DND-41 (cell line): ENCODE data around the gene GUCD1.

ENCODE experiments used
- ATAC-seq: fragments of 200-7000 bp; cut with Tn5 transposase; 3 replicates; pipeline ENCODE4 v1.9.1; 2021; ENCODE audit warnings: low read depth; ENCODE audit not compliant: insufficient read depth
- DNase-seq: peaks from one replicate; pipeline ENCODE4 v3.0.0-alpha.2; 2020
- H2AFZ ChIP-seq: 2 replicates; pipeline ENCODE4 v1.6.0; 2012; ENCODE audit warnings: low read depth, low read length
- H3K27ac ChIP-seq: 2 replicates; pipeline ENCODE4 v1.5.1; 2012; ENCODE audit warnings: low read length, inconsistent platforms
- H3K27me3 ChIP-seq: fragments of 200-600 bp; sonication (generic); 2 replicates; pipeline ENCODE4 v1.6.0; 2012; ENCODE audit warnings: low read length, mild to moderate bottlenecking, inconsistent platforms; ENCODE audit not compliant: insufficient read depth, poor library complexity
- H3K36me3 ChIP-seq: 2 replicates; pipeline ENCODE4 v1.5.1; 2012; ENCODE audit warnings: low read length, inconsistent platforms; ENCODE audit not compliant: insufficient read depth
- H3K4me1 ChIP-seq: 2 replicates; pipeline ENCODE4 v1.5.1; 2012; ENCODE audit warnings: mild to moderate bottlenecking, low read length; ENCODE audit not compliant: insufficient read depth
- H3K4me2 ChIP-seq: 2 replicates; pipeline ENCODE4 v1.6.0; 2012; ENCODE audit warnings: mild to moderate bottlenecking, moderate library complexity, low read length, inconsistent platforms; ENCODE audit not compliant: insufficient read depth
- H3K4me3 ChIP-seq, 2 experiments: fragments of 200-600 bp in 1 of 2; shearing (Covaris generic) in 1 of 2; 2 replicates each; pipeline ENCODE4 v1.5.1; 2012 to 2016; ENCODE audit warnings: inconsistent platforms in 2 of 2, low read length in 2 of 2, mild to moderate bottlenecking in 2 of 2, low read depth in 1 of 2, moderate library complexity in 1 of 2
- H3K79me2 ChIP-seq: 2 replicates; pipeline ENCODE4 v1.6.0; 2012; ENCODE audit warnings: low read length, inconsistent platforms; ENCODE audit not compliant: insufficient read depth
- H3K9ac ChIP-seq: 2 replicates; pipeline ENCODE4 v1.6.0; 2012; ENCODE audit warnings: low read depth, mild to moderate bottlenecking, inconsistent platforms, low read length, moderate library complexity
- H3K9me3 ChIP-seq: 2 replicates; pipeline ENCODE4 v1.5.1; 2012; ENCODE audit warnings: low read length, moderate library complexity, mild to moderate bottlenecking, inconsistent platforms; ENCODE audit not compliant: insufficient read depth, severe bottlenecking
- H4K20me1 ChIP-seq: 2 replicates; pipeline ENCODE4 v1.6.0; 2012; ENCODE audit warnings: low read length; ENCODE audit not compliant: insufficient read depth
- CTCF ChIP-seq: IDR thresholded peaks from 2 replicates; pipeline ENCODE4 v1.5.1; 2012; ENCODE audit warnings: borderline replicate concordance, low read length, moderate library complexity, mild to moderate bottlenecking; ENCODE audit not compliant: poor library complexity, severe bottlenecking; ENCODE audit errors: extremely low read depth
- EZH2 ChIP-seq: IDR thresholded peaks from 3 replicates; pipeline ENCODE4 v1.6.1; 2012; ENCODE audit warnings: borderline replicate concordance, low read depth, mild to moderate bottlenecking, moderate library complexity, low read length, inconsistent platforms; ENCODE audit not compliant: severe bottlenecking

Gene GUCD1

GRCh38 chr22:24521791-24522245 lies 33.1 kb downstream of the GUCD1 start:
- no peaks in the 10 kb centered on the region for H3K36me3 ChIP-seq
- H4K20me1 ChIP-seq = no peaks in the 10 kb centered on the region
- peak overlapping the region; percentile 4; the same call in 1 of the 2 replicates for H3K27ac ChIP-seq
- H3K4me3 ChIP-seq = no peak overlapping the region
- TF ChIP-seq CTCF (peak; percentile 65), EZH2 (no peak)
- H3K4me2 ChIP-seq = no peak overlapping the region
- peak; percentile 34; the same call in 1 of the 3 replicates for ATAC-seq
- H2AFZ ChIP-seq = peak overlapping the region; percentile 37; the same call in 1 of the 2 replicates
- no peaks in the 10 kb centered on the region for H3K27me3 ChIP-seq
- no peaks in the 10 kb centered on the region for H3K79me2 ChIP-seq
- no peaks in the 10 kb centered on the region for H3K9me3 ChIP-seq
- H3K4me1 ChIP-seq = peaks cover 23% of the 10 kb centered on the region
- peak; percentile 38 for DNase-seq
- H3K9ac ChIP-seq = no peak overlapping the region

GRCh38 chr22:24519496-24519895 lies 35.4 kb downstream of the GUCD1 start:
- H3K4me2 ChIP-seq = no peak overlapping the region
- H3K27me3 ChIP-seq = no peaks in the 10 kb centered on the region
- ATAC-seq = no peak
- no peaks in the 10 kb centered on the region for H3K36me3 ChIP-seq
- no peaks in the 10 kb centered on the region for H3K79me2 ChIP-seq
- no peaks in the 10 kb centered on the region for H4K20me1 ChIP-seq
- H3K4me1 ChIP-seq = peaks cover 20% of the 10 kb centered on the region
- DNase-seq = no peak
- H3K4me3 ChIP-seq = no peak overlapping the region
- H3K9ac ChIP-seq = no peak overlapping the region
- TF ChIP-seq EZH2 (no peak), CTCF (no peak)
- no peak overlapping the region for H3K27ac ChIP-seq
- H2AFZ ChIP-seq = no peak overlapping the region
- no peaks in the 10 kb centered on the region for H3K9me3 ChIP-seq

- Histone ChIP-seq H3K9me3 (no peaks in the 10 kb centered on the region), H3K36me3 (no peaks in the 10 kb centered on the region), H3K27me3 (no peaks in the 10 kb centered on the region), H3K9ac (no peak overlapping the region), H3K4me1 (peaks cover 20% of the 10 kb centered on the region), H2AFZ (no peak overlapping the region), H3K4me3 (no peak overlapping the region), H4K20me1 (no peaks in the 10 kb centered on the region), H3K79me2 (no peaks in the 10 kb centered on the region), H3K27ac (no peak overlapping the region), H3K4me2 (no peak overlapping the region)
- ATAC-seq (no peak), DNase-seq (no peak)
- TF ChIP-seq CTCF (no peak), EZH2 (no peak)
Measured at GRCh38 chr22:24518771-24519485, 36.0 kb downstream of the GUCD1 start.
